Cardiac fibroblast (primary cell): ENCODE data around the gene ELAC2.

Source experiments
- DNase-seq, 2 donors: peaks; one replicate each; pipeline versions ENCODE4 v3.0.0 to v3.0.0-alpha.2; 2010; ENCODE audit warnings: low read depth in 2 of 2
- H3K4me3 ChIP-seq, 2 donors: replicated peaks in 1 of 2; 1 replicate in 1 of 2; 2 replicates in 1 of 2; pipeline ENCODE4 v1.5.1; 2011; ENCODE audit warnings: low read depth in 2 of 2, low read length in 2 of 2, mild to moderate bottlenecking in 2 of 2, moderate library complexity in 1 of 2
- CTCF ChIP-seq: IDR thresholded peaks from one replicate; pipeline ENCODE4 v1.5.1; 2011; ENCODE audit warnings: low read depth, mild to moderate bottlenecking, low read length, inconsistent platforms

ELAC2 gene

DNA sequence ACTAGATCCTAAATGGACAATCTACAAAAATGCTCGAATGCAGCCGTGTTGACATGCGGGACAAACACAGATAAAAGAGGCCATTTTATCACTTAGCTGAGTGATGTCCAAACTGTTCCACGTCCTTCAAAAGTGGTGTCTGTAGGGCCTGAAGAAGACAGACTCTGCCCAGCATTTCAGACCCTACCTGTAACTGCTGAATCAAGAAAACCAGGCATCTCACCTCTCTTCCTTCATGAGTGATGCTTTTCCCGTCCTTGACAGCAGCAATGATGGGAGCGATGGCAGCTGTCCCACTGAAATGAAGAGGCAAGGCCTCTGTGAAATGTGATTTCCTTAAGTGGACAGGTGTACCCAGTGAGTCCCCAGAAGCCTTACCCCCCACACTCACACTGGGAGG is 12.3 kb downstream of the ELAC2 start:
- no peak for TF ChIP-seq CTCF
- DNase-seq = no peak
- no peak overlapping the region for H3K4me3 ChIP-seq

- DNase-seq = no peak
- TF ChIP-seq CTCF = no peak
- no peak overlapping the region for H3K4me3 ChIP-seq
These were observed 13.5 kb downstream of the ELAC2 start for GRCh38 chr17:13004336-13004735.

DNA sequence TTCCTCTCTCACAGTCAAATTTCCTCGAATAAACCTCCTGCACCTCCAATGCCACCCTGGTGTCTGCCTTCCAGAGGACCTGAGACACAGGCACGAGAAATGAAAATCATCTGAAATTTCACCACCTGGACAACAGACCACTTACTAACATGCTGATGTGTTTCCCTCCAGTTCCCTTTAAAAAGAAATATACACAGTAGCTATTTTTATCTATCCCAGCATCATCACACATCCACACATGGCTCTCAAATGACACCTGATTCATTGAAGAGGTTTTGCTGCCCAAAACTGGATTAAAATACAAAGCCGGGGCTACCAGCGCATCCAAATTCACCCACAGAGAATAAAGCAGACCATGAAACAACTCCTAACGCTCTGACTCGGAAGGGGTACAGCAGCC is 13.9 kb downstream of the ELAC2 start:
- DNase-seq = no peak
- TF ChIP-seq CTCF = no peak
- H3K4me3 ChIP-seq = no peak overlapping the region

DNA sequence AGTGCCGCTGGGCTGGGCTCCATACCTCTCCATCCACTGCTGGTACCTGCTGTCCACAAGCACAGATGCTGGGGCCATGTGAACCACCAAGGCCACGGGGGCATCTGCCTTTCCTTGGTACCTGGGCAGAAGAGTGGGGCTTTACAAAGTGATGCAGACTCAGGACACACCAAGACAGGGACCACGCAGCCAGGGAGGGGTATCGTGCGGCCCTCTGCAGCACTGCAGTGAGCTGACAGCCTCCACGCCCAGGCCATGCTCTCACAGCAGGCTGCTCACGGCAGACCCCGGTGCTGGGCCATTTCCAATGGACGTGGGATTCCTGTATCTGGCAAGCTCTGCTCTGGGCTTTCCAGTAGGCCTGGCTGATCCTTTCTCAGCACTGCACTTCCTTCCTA is 14.4 kb downstream of the ELAC2 start:
- no peak for DNase-seq
- H3K4me3 ChIP-seq = no peak overlapping the region
- TF ChIP-seq CTCF = no peak

- peak; percentile 64 for TF ChIP-seq CTCF
- no peak overlapping the region for H3K4me3 ChIP-seq
- peak; percentile 82 to 85 for DNase-seq
These were observed 14.9 kb downstream of the ELAC2 start for GRCh38 chr17:13002761-13003453.

DNA sequence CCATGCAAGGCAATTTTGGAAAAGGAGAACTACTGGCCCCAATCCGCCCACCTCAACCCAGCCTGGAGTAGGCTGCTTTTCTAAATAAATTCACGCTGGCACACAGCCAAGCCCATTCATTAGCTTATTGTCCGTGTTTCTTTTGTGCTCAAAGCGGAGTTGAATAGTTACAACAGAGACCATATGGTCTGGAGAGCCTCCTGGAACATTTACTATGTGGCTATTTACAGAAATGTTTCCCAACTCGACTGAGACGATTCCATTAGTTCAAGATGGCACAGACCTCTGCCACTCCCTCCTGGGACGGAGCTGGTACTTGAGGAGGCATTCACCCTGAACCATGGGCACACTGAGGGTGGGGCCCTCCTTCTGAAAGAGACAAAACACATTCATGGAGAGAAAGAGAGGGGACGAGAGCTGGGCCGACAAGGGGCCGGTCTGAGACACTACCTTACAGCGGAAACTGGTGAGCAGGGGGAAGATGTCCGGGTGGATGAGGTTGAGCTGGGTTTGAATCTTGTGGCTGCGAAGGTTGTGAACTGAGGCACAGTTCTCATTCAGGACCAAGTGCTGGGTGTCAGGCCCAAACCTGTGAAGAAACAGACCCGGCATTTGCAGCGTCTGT is 15.7 kb downstream of the ELAC2 start:
- DNase-seq = peak; percentile 16 to 23
- no peak for TF ChIP-seq CTCF
- H3K4me3 ChIP-seq = no peak overlapping the region
